OCI-LY7 (cell line): ENCODE measurements around the gene SEMA6B. TPM values are rescaled to one million over a fixed set of nuclear protein-coding genes. Genes with fewer than 3 reads are reported as not detected.

Source experiments
- BruUV-seq: library from RNA; stranded (reverse); fragments of 400-500 nt; replicated peaks from 2 replicates; lab custom pipeline; 2021; lab: Mats Ljungman, UMichigan
- CTCF ChIA-PET: fragments of 300-600 bp; sonication (Branson Sonifier 250); formaldehyde crosslinking; loops from one replicate; lab custom pipeline; 2022; ENCODE audit warnings: antibody characterized with exemption; ENCODE audit not compliant: unreplicated experiment; lab: Charles Lee
- POLR2A ChIA-PET: fragments of 300-600 bp; sonication (Branson Sonifier 250); formaldehyde crosslinking; loops from one replicate; lab custom pipeline; 2022; ENCODE audit warnings: antibody characterized with exemption; lab: Charles Lee
- DNase-seq: peaks from one replicate; pipeline ENCODE4 v3.0.0-alpha.2; 2015; ENCODE audit warnings: low spot score
- H2AFZ ChIP-seq: fragments of 200-600 bp; sonication (generic), shearing (Covaris generic); 2 replicates; pipeline ENCODE4 v1.6.1; 2014; ENCODE audit warnings: mild to moderate bottlenecking, antibody characterized with exemption, low read length, moderate library complexity
- H3K27ac ChIP-seq: fragments of 200-600 bp; sonication (generic); 2 replicates; pipeline ENCODE4 v1.5.1; 2014; ENCODE audit warnings: mixed run types, low read depth, mild to moderate bottlenecking, moderate library complexity, low read length, inconsistent platforms; ENCODE audit not compliant: poor library complexity, severe bottlenecking
- H3K36me3 ChIP-seq: fragments of 200-600 bp; sonication (generic); 2 replicates; pipeline ENCODE4 v1.6.1; 2014; ENCODE audit warnings: mild to moderate bottlenecking, antibody characterized with exemption, low read length, moderate library complexity, mixed read lengths; ENCODE audit not compliant: insufficient read depth
- H3K4me1 ChIP-seq: fragments of 200-600 bp; sonication (generic); 2 replicates; pipeline ENCODE4 v1.5.1; 2014; ENCODE audit warnings: mild to moderate bottlenecking, low read length; ENCODE audit not compliant: insufficient read depth, poor library complexity, severe bottlenecking
- H3K4me2 ChIP-seq: fragments of 200-600 bp; sonication (generic); 2 replicates; pipeline ENCODE4 v1.6.1; 2014; ENCODE audit warnings: mild to moderate bottlenecking, low read length
- H3K4me3 ChIP-seq: fragments of 200-600 bp; sonication (generic); 2 replicates; pipeline ENCODE4 v1.5.1; 2014; ENCODE audit warnings: mild to moderate bottlenecking, low read depth, low read length; ENCODE audit not compliant: poor library complexity, severe bottlenecking
- H3K79me2 ChIP-seq: fragments of 200-600 bp; sonication (generic); 2 replicates; pipeline ENCODE4 v1.6.1; 2016; ENCODE audit warnings: low read depth, mild to moderate bottlenecking, low read length, moderate library complexity, mixed read lengths; ENCODE audit not compliant: insufficient read depth
- H3K9me2 ChIP-seq: fragments of 200-600 bp; sonication (generic); 2 replicates; pipeline ENCODE4 v1.6.1; 2016; ENCODE audit warnings: mild to moderate bottlenecking, low read length, mixed read lengths; ENCODE audit not compliant: insufficient read depth
- H3K9me3 ChIP-seq: fragments of 200-600 bp; sonication (generic); 2 replicates; pipeline ENCODE4 v1.6.1; 2014; ENCODE audit warnings: mild to moderate bottlenecking, mixed run types, low read length, mixed read lengths
- H4K20me1 ChIP-seq: fragments of 200-600 bp; sonication (generic); 2 replicates; pipeline ENCODE4 v1.6.1; 2014; ENCODE audit warnings: mild to moderate bottlenecking, antibody characterized with exemption, low read length, moderate library complexity, mixed read lengths; ENCODE audit not compliant: insufficient read depth
- CTCF ChIP-seq: fragments of 200-600 bp; sonication (generic); conservative IDR thresholded peaks from 2 replicates; pipeline ENCODE4 v1.5.1; 2014; ENCODE audit warnings: mild to moderate bottlenecking, antibody characterized with exemption, low read length, moderate library complexity, mixed read lengths
- EZH2phosphoT487 ChIP-seq: fragments of 200-600 bp; sonication (generic); IDR thresholded peaks from 2 replicates; pipeline ENCODE4 v1.6.1; 2018; ENCODE audit warnings: low read depth, borderline replicate concordance, mild to moderate bottlenecking, mixed run types, antibody characterized with exemption, low read length, moderate library complexity, mixed read lengths
- intact Hi-C: fragments of 100-400 bp; cut with micrococcal nuclease; formaldehyde crosslinking; loops from one replicate; pipeline ENCODE4 v1.10.0; 2022; ENCODE audit not compliant: unreplicated experiment
- total RNA-seq, 2 experiments: library from RNA; depleted of rRNA in 1 of 2; stranded (reverse); fragments of >200 nt in 1 of 2; shearing (Covaris generic) in 1 of 2; gene quantifications; 2 replicates each; pipeline ENCODE4 v1.2.3, GENCODE V29; 2014 to 2022

The SEMA6B gene
- total RNA-seq, 2 experiments from 2014 or later, result not detected

- H3K4me1 ChIP-seq, result no peaks in the 10 kb centered on the region
- H3K27ac ChIP-seq, result no peak overlapping the region
- H2AFZ ChIP-seq, result no peak overlapping the region
- POLR2A ChIA-PET, result no interaction called here
- H3K9me3 ChIP-seq, result no peaks in the 10 kb centered on the region
- no peaks in the 10 kb centered on the region for H4K20me1 ChIP-seq
- intact Hi-C loops, result no loop called here
- BruUV-seq, result no TSS peak
- no peaks in the 10 kb centered on the region for H3K79me2 ChIP-seq
- DNase-seq, result no peak
- H3K9me2 ChIP-seq, result no peaks in the 10 kb centered on the region
- H3K4me2 ChIP-seq, result no peak overlapping the region
- CTCF ChIA-PET, result no interaction called here
- TF ChIP-seq EZH2phosphoT487, result no peak
- TF ChIP-seq CTCF, result no peak
- no peak overlapping the region for H3K4me3 ChIP-seq
- H3K36me3 ChIP-seq, result no peaks in the 10 kb centered on the region
These were observed 7.0 kb downstream of the SEMA6B start for GRCh38 chr19:4552525-4552819.

GRCh38 chr19:4550479-4551050 lies 8.9 kb downstream of the SEMA6B start:
- Histone ChIP-seq H3K9me2 (no peaks in the 10 kb centered on the region), H3K4me2 (no peak overlapping the region), H2AFZ (no peak overlapping the region), H3K36me3 (no peaks in the 10 kb centered on the region), H3K27ac (no peak overlapping the region), H3K4me1 (no peaks in the 10 kb centered on the region), H3K9me3 (no peaks in the 10 kb centered on the region), H3K4me3 (no peak overlapping the region), H3K79me2 (no peaks in the 10 kb centered on the region), H4K20me1 (no peaks in the 10 kb centered on the region)
- no peak for DNase-seq
- TF ChIP-seq EZH2phosphoT487 (no peak), CTCF (no peak)
- CTCF ChIA-PET, result no interaction called here
- intact Hi-C loops, result no loop called here
- no TSS peak for BruUV-seq
- POLR2A ChIA-PET, result no interaction called here

- Histone ChIP-seq H3K4me3 (no peak overlapping the region), H3K9me2 (no peaks in the 10 kb centered on the region), H3K4me2 (no peak overlapping the region), H4K20me1 (no peaks in the 10 kb centered on the region), H3K27ac (no peak overlapping the region), H2AFZ (no peak overlapping the region), H3K4me1 (no peaks in the 10 kb centered on the region), H3K36me3 (no peaks in the 10 kb centered on the region), H3K79me2 (no peaks in the 10 kb centered on the region), H3K9me3 (no peaks in the 10 kb centered on the region)
- intact Hi-C loops, result no loop called here
- ChIA-PET POLR2A (no interaction called here), CTCF (interaction anchor here (0.5 kb wide), 1 partner anchor 15 kb away, joined by 3 read pairs; the partner anchor contains the start of gene PLIN5)
- no peak for DNase-seq
- BruUV-seq, result no TSS peak
- TF ChIP-seq CTCF (no peak), EZH2phosphoT487 (no peak)
These were observed 9.5 kb downstream of the SEMA6B start for GRCh38 chr19:4550018-4550417.
